GM18498 (cell line): ENCODE measurements around the gene RBX1.
"Not testable (repeated sequence)": the region's sequence is repeated elsewhere in the genome, so short reads cannot be mapped to it uniquely, and the experiment has no call there.

ENCODE experiments used
- ATAC-seq: cut with Tn5 transposase; IDR thresholded peaks from one replicate; pipeline ENCODE4 v1.9.1; 2021; ENCODE audit warnings: mild to moderate bottlenecking, moderate library complexity; ENCODE audit not compliant: unreplicated experiment

Gene RBX1

DNA sequence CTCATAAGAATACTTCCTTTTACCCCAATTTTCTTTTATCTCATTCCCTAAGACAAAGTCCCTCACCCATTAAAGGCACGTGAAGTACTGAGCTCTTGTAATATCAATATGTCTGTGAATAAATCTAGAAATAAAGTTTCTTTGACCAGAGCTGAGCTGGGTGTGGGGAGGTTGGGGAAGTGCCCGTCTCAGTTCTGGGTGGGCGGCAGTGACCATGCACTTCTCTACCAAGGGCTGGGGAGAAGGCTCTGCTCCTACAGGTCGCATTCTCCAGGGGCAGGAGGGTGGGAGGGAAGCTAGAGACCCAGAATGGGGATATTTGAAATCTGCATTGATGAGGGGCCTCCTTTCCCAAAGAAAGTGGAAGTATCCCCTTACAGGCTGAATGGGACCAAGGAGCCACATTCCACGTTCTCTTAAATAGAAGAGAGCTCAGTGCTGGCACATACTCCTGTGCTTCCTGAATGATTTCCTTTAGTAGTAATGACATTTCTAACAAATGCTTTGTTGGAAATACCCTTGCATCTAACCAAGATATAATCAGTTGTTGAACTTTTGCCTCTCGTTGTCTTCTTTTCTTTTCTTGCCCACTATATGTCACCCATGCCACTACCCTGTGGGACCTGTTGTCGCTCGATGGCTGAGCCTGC, 16.1 kb downstream of the RBX1 start:
- no peak for ATAC-seq

DNA sequence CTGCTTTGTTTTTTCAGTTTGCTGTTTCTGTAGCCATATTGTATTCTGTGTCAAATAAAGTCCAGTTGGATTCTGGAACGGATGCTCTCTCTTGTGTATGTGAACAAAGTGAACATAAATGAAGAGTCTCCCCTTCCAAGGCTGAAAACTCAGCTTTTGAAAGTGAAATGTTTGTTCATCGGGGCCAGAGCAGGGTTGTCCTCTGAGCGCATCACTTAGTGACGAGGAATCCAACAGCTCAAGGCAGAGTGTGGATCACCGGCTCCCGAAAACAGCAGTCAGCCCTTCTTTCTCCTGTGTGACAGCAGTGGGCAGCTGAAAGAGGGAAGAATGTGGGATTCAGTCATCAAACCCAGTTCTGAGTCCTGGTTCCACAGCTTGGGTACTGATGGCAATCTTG, 21.4 kb downstream of the RBX1 start:
- ATAC-seq = no peak

- no peak for ATAC-seq
These were observed 22.0 kb downstream of the RBX1 start for GRCh38 chr22:40973144-40973543.

DNA sequence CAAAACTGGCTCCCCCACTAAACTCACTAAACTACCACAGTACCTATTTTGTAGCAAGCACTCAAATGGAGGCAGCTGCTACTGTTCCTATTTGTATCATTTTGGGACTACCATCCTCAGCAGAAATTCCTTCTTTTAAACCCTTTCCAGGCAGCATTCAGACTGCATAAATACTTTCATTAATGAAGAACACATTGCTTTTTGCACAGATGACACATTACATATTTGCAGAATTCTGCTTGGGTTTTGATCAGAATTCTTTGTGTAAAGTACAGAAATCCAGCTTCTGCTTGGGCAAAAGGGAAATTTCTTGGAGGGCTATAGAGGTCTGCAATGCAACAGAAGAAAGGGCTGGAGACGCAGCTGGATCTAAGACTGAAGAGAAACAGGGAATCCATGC, 24.2 kb downstream of the RBX1 start:
- ATAC-seq = no peak

- no peak for ATAC-seq
These were observed 25.9 kb downstream of the RBX1 start for GRCh38 chr22:40976866-40977700.

DNA sequence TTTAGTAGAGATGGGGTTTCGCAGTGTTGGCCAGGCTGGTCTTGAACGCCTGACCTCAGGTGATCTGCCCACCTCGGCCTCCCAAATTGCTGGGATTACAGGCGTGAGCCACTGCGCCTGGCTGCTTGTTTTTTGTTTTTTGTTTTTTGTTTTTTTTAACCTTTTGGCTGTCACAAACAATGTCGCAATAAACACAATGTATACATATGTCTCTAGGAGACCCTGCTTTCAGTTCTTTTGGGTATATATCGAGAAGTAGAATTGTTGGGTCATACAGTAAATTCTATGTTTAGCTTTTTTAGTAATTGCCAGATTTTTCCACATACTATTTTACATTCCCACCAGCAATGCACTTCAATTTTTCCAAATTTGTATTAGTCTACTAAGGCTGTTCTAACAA, 28.0 kb downstream of the RBX1 start:
- ATAC-seq = no peak

DNA sequence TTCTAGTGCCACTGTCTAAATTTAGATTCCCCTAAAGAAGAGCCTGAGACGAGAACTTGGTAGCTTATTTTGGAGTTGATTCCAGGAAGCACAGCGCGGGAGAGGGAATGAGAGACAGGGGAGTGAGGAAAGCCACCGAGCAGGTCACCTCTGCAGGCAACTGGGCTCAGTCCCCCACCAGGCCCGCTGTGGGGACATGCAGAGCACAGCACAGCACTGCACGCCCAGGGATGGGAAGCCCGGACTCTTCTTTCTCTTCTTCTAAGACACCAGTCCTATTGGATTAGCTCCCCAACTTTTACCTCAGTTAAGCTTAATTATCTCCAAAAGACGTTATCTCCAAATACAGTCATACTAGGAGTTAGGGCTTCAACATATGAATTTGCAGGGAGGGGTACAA, 28.7 kb downstream of the RBX1 start:
- no peak for ATAC-seq

DNA sequence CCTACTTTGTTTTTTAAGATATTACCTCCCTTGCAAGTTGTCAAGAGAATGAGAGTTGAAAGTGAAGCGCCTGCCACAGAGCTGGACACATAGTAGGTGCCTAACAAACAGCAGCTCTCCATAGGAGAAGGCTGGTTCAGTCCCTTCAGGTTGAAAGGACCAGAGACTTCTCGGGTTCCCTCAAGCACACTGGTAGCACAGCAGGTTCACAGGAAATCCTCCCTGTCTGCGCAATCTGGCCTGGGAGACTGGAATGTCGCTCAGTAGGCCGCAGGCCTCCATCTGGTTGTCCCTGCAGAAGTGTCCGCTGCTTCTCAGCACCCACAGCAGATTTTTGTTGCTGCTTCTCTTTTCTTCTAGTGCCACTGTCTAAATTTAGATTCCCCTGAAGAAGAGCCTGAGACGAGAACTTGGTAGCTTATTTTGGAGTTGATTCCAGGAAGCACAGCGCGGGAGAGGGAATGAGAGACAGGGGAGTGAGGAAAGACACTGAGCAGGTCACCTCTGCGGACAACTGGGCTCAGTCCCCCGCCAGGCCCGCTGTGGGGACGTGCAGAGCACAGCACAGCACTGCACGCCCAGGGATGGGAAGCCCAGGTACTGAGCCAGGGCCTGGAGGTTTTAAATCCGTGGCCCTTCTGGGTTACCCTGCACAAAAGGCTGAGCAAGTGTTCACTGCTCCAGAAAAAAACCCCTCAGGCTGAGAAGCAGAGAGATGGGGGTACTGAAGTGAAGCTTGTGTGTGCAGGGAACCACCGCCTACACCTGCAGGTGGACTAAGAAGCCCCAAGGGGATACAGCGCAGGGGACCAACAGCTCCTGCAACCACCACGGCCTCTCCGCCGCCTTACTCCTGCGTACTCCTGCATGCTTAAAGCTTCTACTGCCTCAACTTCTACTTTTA, 31.6 kb downstream of the RBX1 start:
- ATAC-seq = no peak

- no peak for ATAC-seq
These were observed 40.1 kb downstream of the RBX1 start for GRCh38 chr22:40991298-40991697.

DNA sequence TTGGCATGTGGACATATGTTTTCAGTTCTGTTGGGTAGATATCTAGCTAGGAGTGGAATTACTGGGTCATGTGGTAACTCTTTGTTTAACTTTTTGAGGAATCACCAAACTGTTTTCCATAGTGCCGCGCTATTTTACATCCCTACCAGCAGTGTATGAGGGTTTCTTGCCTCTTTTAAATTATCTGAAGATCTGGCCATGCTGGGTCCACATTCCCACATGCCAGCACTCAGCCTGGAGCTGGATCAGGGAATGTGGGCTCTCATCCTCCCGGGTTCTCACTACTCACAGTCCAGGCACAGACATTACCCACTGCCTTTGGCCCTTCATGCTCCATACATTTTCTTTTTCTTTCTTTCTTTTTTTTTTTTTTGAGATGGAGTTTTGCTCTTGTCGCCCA, 44.6 kb downstream of the RBX1 start:
- ATAC-seq = no peak

GRCh38 chr22:40997520-40997919, 46.3 kb downstream of the RBX1 start:
- no peak for ATAC-seq

GRCh38 chr22:41000040-41000565, 48.9 kb downstream of the RBX1 start:
- ATAC-seq = no peak

- ATAC-seq = no peak
These were observed 50.0 kb downstream of the RBX1 start for GRCh38 chr22:41000941-41001721.

DNA sequence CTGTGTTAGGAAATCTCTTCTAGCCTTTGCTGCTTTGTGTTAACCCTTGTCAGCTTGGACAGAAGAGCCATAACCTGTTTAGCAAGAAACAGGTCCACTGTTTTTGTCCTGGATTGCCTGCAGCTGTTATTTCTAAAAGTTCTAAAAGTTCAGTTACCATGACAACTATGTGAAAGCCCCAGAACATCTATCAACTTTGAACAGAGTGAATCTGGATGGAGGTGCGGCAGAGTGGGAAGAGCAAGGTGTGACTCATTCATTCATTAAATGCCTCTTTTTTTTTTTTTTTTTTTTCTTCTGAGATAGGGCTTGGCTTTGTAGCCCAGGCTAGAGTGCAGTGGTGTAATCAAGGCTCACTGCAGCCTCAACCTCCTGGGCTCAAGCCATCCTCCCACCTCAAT, 50.5 kb downstream of the RBX1 start:
- no peak for ATAC-seq

DNA sequence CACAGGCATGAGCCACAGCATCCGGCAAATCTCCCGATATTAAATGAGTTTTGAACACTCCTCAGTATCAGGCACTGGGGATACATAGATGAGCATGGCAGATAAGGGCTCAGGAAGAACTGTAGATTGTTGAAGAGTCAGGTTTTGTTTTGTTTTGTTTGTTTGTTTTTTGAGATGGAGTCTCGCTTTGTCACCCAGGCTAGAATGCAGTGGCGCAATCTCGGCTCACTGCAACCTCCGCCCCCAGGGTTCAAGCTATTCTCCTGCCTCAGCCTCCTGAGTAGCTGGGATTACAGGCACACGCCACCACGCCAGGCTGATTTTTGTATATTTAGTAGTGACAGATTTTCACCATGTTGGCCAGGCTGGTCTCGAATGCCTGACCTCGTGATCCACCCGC, 51.2 kb downstream of the RBX1 start:
- not testable (repeated sequence) for ATAC-seq

DNA sequence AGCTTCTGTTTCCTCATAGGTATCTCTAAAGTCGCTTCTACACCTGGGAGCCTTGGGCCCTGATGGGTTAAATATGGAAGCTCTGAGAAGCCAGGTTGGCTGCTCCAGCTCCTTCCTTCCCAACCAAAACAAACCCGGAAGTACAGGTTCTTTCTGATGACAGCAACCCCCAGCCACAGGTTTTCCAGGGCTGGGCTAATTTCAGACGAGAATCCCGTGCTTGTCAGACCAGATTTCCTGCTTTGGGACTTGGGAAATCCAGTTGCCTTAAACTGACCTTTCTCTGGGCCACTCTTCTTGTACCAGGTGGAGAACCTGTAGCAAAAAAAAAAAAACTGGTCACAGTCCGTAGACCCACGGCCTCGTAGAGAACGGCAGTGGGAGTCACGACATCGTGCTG, 51.9 kb downstream of the RBX1 start:
- no peak for ATAC-seq

- ATAC-seq = no peak
These were observed 52.8 kb downstream of the RBX1 start for GRCh38 chr22:41003976-41004375.

DNA sequence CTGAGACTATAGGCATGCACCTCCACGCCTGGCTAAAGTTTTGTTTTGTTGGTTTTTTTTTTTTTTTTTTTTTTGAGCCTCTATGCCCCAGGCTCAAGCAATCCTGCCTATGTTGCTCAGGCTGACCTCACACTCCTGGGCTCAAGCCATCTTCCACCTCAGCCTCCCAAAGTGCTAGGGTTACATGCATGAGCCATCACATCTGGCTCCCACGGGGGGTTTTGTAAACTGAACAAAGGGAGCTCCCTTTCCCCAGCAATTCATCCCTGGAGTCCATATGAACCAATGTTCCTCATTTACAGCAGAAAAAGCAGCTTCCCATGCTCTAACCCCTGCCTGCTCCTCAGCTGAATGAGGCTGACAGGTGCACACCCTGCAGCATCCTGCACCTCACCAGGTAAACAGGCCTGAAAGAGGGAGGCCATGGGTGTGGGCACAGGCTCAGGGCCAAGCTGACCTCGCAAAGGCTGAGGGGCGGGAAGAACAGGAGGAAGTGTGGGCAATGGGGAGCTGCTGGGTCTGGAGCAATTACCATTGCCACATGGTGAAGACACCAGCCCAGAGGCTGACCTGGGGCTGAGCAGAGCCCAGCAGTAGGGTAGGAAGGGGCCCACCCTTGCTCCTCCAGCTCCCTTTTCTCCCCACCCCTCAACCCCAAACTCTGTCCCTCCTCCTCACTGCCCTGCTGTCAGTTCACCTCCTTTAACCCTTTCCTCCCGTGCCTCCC, 58.2 kb downstream of the RBX1 start:
- ATAC-seq = no peak

- no peak for ATAC-seq
These were observed 63.8 kb downstream of the RBX1 start for GRCh38 chr22:41015003-41015402.

DNA sequence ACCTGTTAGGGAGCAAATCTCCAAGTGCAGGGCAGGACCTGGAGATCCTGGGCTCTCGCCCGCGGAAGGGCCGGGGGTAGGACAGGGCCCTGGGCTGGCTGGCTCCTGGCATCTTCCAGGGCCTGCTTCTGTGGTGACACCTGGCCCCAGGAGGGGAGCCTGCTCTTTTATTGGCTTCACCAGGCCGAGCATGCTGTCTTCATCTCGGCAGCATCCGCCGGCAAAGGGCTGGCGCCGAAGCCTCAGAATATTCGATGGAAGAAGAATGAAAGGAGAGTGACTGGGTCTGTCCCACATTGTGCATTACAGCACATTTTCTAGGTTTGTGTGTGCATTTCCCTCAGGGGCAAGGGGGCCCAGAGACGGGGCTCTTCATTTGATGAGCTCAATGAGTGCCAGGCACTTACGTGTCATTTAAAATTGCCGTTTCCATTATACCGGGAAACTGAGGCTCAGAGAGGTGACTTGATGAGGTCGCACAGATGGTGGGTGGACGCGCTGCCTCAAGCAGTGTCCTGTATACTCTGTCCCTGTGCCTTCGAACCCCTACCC, 70.0 kb downstream of the RBX1 start:
- no peak for ATAC-seq
